Tibial nerve (tissue), 3 donors: ENCODE measurements around the gene TRIM10.

Experiments
- CTCF ChIP-seq, 5 experiments: fragments of 200-600 bp in 3 of 5; fragments of 450-650 bp in 2 of 5; sonication (generic) in 3 of 5; IDR thresholded peaks; one replicate each; pipeline ENCODE4 v1.5.1; 2016 to 2019; ENCODE audit warnings: antibody characterized with exemption in 5 of 5, mild to moderate bottlenecking in 3 of 5, moderate library complexity in 2 of 5
- POLR2A ChIP-seq, 2 donors: fragments of 450-650 bp; IDR thresholded peaks; one replicate each; pipeline ENCODE4 v1.6.1; 2017; ENCODE audit warnings: antibody characterized with exemption in 2 of 2, mild to moderate bottlenecking in 2 of 2, moderate library complexity in 2 of 2

- TF ChIP-seq CTCF (IDR thresholded peaks at IDR 0.05) (no peak), POLR2A (IDR thresholded peaks at IDR 0.05) (no peak)
Observed at GRCh38 chr6:30163918-30164654, 3.1 kb upstream of the TRIM10 start.
